GM21360 (cell line): ENCODE results near the gene APOBEC4.
"Not testable (repeated sequence)": the region's sequence is repeated elsewhere in the genome, so short reads cannot be mapped to it uniquely, and the experiment has no call there.

Experiments
- ATAC-seq: cut with Tn5 transposase; IDR thresholded peaks from one replicate; pipeline ENCODE4 v1.9.1; 2021; ENCODE audit warnings: mild to moderate bottlenecking, moderate library complexity; ENCODE audit not compliant: unreplicated experiment

Gene APOBEC4

GRCh38 chr1:183635099-183635605 is 18.0 kb downstream of the APOBEC4 start:
- peak; percentile 6 for ATAC-seq

- ATAC-seq: no peak
Measured at GRCh38 chr1:183634429-183635065, 18.6 kb downstream of the APOBEC4 start.

DNA sequence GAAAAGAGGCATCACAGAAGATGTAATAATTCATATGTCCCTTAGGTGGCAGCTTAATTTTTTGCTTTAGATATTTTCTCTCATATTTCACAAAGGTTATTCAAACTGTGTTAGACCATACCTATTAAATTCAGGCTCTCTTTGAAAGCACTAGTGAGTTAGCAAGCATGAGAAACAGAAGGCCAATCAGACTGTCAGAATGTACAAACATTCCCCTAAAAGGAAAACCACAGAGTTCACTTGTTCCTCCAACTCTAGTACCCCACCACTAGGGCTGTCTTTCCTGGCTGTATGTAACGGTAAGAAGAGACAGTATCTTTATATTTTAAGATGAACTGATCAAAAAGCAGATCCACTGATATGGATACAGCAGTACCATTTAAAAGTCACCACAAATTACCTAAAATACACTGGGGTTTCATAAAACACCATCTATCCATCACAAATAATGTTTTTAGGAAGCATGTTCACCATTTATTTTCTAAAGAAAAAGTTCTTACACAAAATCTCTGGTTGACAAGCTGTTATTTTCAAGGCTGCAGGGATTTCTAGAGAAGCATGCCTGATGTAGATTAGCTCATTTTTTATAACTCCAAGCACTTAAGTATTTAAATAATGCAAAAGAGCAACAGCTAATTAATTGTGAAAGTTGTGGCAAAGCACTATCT is 19.3 kb downstream of the APOBEC4 start:
- peak; percentile 46 for ATAC-seq

DNA sequence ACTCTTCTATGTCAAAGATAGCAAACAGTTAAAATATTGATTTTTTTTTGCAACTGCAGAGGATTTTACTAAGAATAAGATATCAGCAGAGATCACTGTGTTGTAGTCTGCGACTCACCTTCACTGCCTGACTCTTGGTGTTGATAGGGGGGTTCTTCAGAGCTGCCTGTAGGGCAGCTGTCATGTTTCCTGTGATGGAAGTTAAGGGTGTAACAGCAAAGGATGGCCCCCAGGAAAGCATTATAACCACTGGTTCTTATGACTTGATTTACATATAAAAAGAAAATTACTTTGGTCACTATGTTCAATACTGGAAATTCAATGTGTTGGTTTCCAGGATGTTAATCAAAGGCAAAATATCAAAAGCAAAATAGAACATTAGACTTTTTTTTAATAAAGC is 20.2 kb downstream of the APOBEC4 start:
- no peak for ATAC-seq

GRCh38 chr1:183632114-183632513 is 21.0 kb downstream of the APOBEC4 start:
- ATAC-seq: no peak

DNA sequence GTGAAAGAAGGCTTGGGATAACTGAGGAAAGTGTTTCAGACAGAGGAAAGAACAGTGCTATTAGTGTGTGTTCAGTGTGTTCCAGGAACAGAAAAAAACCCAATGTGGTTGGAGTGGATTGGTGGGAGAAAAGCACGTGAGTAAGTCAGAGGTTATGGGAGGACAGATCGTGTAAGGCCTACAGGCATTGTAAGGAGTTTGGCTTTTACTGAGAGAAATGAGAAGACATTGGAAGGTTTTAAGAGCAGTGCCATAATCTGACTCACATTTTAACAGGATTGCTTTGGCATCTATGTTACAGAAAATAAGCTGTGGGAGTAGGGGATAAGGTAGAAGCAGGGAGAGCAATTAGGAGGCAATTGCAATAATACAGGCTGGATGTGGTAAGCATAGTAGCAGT is 22.4 kb downstream of the APOBEC4 start:
- ATAC-seq: no peak

- no peak for ATAC-seq
Measured at GRCh38 chr1:183628537-183628936, 24.6 kb downstream of the APOBEC4 start.

- not testable (repeated sequence) for ATAC-seq
Measured at GRCh38 chr1:183626236-183626635, 26.9 kb downstream of the APOBEC4 start.

DNA sequence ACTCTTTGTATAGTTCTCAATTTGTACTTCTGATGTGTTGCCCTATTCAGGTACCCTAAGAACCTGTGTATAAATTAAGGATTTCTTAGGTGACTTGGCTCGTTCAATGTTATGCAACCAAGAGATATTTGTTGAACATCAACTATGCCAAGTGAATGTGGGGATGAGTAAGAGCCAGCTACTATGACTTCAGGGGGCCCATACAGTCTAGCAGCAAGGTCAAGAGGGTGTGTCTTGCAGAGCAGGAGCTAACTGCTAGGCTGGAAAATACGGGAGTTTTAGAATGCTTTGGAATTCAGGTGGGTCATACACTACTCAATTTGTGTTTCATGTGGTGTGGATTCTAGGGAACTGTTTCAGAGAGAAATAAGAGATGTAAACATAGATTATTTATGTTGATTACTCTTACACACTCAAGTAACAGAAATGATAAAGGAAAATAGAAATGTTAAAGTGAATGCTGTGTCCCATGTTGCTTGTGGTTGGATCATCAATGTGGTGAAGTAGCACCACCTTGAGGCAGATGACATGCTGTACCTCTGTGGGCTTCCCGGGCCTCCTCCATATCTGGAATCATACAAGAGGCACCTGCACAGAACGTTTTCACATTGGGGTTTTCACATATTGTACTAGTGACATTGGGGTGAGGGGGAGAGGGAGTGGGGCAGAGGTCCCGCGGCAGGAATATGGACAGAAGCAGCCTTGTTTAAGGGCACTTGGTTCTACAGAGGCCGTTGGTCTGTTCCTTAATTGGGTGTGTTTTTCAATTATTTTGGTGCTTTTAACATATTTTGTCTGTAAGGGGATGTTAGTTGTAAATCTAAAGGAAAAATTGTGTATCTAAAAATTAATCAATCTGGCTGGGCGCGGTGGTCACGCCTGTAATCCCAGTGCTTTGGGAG is 30.0 kb downstream of the APOBEC4 start:
- ATAC-seq: peak; percentile 78

- no peak for ATAC-seq
Measured at GRCh38 chr1:183622013-183622412, 31.1 kb downstream of the APOBEC4 start.

- ATAC-seq: no peak
Measured at GRCh38 chr1:183620311-183620710, 32.8 kb downstream of the APOBEC4 start.

DNA sequence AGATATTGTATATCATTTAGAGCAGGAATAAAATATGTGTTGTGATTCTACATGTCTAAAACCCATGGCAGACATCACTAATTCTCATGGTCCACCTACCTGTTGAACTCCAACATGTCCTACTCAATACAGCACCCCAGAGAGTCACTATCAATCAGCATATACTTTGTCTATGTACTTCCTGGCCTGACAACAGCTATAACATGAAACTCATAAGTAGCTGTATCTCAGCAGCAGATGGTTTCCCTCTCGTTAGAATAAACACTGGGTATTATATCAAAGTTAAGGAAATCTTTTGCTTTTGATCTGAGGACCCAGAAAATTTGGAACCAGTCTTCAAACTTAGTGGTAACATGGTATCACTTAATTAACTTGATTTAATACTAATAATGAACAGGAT is 33.3 kb downstream of the APOBEC4 start:
- no peak for ATAC-seq

DNA sequence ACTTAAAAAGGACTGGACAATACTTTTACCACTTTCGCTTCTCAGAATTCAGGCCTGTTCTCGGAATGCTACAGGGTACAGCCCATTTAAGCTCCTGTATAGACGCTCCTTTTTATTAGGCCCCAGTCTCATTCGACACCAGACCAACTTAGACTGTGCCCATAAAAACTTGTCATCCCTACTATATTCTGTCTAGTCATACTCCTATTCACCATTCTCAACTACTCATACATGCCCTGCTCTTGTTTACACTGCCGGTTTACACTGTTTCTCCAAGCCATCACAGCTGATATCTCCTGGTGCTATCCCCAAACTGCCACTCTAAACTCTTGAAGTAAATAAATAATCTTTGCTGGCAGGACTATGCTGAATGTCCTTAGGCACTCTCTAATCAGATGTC is 34.9 kb downstream of the APOBEC4 start:
- ATAC-seq: not testable (repeated sequence)

- not testable (repeated sequence) for ATAC-seq
Measured at GRCh38 chr1:183612975-183613374, 40.1 kb downstream of the APOBEC4 start.

- ATAC-seq: no peak
Measured at GRCh38 chr1:183612407-183612806, 40.7 kb downstream of the APOBEC4 start.

GRCh38 chr1:183611021-183611420 is 42.1 kb downstream of the APOBEC4 start:
- ATAC-seq: no peak

DNA sequence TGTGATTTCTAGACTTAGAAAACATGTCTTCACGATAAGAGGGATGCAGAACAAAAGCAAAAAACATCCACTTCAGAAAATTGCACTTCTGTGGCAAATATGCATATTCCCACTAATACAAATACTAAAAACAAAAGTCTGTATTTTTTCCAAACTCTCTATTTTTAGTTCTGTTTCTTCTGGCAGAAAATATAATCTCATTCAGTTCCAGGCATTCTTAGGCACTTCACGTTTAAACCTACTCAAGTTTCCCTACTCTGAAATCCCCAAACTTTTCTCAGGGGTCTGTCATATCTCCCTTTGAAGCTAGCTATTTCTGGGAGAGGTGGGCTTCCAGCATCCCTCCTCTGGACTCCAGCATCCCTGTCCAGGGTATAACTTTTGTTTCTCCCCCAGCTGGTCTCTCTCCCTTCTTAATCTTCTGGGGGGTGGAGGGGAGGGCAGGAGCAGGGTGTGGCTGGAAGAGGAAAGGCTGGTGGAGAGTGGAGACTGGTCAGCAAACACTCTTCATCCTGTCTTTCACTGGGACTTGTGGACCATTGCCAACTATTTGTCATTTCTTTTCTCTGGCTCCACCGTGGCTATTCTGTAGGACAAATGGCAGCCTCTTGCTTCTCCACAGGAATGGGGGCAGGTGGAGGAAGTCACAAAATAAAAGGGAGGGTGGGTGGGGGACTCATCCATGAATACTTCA is 43.2 kb downstream of the APOBEC4 start:
- ATAC-seq: no peak

GRCh38 chr1:183609313-183609712 is 43.8 kb downstream of the APOBEC4 start:
- no peak for ATAC-seq

DNA sequence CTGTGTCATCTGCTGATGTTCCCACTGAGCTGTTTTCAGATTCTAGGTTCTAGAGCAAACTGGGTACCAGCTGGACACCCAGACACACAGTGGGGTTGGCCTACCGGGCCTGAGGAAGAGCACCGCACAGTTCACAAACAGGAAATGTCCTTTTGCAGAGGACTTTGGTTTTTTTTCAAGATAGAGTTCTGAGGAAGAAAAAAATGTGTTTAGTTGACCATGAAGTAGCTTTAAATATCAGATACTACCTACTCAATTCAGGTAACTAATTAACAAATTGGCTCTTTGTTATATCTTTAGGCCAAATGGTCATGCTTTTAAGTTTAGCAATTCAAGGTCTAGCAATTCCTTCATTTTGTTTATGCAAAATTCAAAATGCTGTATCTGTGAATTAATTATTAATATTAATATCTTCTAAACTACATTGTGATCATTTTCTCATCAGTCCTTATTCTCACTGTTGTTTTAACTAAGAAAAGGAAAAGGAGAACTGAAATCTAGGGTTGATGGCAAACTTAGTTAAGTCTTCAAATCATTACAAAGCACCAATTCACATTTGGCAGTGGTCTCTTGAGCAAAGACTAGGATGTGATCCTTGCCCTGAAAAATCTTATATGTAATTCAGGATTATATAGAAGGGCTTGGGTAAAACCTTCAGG is 45.7 kb downstream of the APOBEC4 start:
- ATAC-seq: no peak

DNA sequence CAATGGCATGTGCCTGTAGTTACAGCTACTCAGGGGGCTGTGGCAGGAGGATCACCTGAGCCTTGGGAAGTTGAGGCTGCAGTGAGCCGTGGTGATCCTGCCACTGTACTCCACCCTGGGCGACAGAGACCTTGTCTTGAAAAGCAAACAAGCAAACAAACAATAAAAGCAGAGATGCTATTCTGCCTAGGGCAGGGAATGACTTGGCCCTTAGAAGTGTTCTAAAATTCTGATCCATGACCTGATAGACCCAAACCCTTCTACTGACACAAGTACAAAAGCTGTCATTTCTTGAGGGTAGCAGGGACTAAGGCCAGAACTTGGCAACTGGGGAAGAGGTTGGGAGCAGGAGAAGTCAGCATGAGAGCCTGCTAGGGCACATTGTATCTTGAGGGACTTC is 47.2 kb downstream of the APOBEC4 start:
- ATAC-seq: no peak
